ENCODE data around the gene RIMBP2.

GRCh38 chr12:130646716-130647370, 69.3 kb downstream of the RIMBP2 start:
- TF ChIP-seq GATA2 (IDR thresholded peaks at IDR 0.05; ENCODE audit: low read depth, low read length) (no peak), GATA3 (IDR thresholded peaks at IDR 0.05; ENCODE audit: low read depth, low read length) (no peak)

Data from SH-SY5Y (cell line).